Measurements from ENCODE around the gene TMEM184C.

Gene TMEM184C

DNA sequence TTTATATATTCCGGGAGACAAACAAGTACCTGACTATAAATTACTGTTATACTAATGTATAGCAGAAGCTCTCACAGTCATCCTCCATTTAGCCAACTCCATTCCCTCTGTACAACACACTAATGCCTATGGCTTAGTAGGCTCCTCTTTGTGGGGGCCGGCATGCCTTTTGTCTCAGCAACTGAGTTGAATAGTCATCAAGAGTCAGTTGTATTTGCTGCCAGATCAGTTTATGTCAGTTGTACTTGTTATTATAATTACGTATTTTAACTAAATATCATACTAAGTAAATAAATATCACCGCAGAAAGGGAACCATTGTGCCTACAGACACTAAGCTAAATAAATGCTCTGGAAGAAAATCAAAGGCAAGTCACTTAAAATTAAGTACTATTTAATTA lies 56.9 kb downstream of the TMEM184C start:
- no peak overlapping the region for H3K9ac ChIP-seq (ENCODE audit: low read depth, low read length)
- no peaks in the 10 kb centered on the region for H3K36me3 ChIP-seq (ENCODE audit: control insufficient read depth, insufficient read depth, low read length)
- H3K4me3 ChIP-seq (ENCODE audit: low read depth, low read length) = no peak overlapping the region
- H3K27me3 ChIP-seq (ENCODE audit: control insufficient read depth, insufficient read depth, low read length) = no peaks in the 10 kb centered on the region
- H3K4me1 ChIP-seq (ENCODE audit: control insufficient read depth, insufficient read depth, low read length) = no peaks in the 10 kb centered on the region
- no peaks in the 10 kb centered on the region for H3K9me3 ChIP-seq (ENCODE audit: control insufficient read depth, insufficient read depth, low read length)

DNA sequence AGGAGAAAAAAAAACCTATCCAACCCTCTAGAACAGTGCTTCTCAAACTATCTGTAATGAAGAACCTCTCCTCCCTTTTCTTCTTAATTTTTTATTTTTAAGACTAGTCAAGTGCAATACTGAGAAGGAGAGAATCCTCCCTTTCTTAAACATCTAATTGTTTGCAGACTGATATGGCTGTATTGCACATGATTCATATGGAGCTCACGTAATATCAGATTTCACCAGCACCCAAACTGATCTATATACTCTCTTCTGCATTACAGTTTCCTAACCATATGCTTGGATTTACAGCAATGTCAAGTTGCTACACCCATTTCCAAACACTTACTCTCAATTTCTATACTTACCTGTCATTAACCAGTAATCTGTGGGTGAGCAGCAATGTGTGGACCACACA lies 57.3 kb downstream of the TMEM184C start:
- Histone ChIP-seq H3K9ac (ENCODE audit: low read depth, low read length) (no peak overlapping the region), H3K4me1 (ENCODE audit: control insufficient read depth, insufficient read depth, low read length) (no peaks in the 10 kb centered on the region), H3K9me3 (ENCODE audit: control insufficient read depth, insufficient read depth, low read length) (no peaks in the 10 kb centered on the region), H3K36me3 (ENCODE audit: control insufficient read depth, insufficient read depth, low read length) (no peaks in the 10 kb centered on the region), H3K27me3 (ENCODE audit: control insufficient read depth, insufficient read depth, low read length) (no peaks in the 10 kb centered on the region), H3K4me3 (ENCODE audit: low read depth, low read length) (no peak overlapping the region)

- no peaks in the 10 kb centered on the region for H3K4me1 ChIP-seq (ENCODE audit: control insufficient read depth, insufficient read depth, low read length)
- no peaks in the 10 kb centered on the region for H3K9me3 ChIP-seq (ENCODE audit: control insufficient read depth, insufficient read depth, low read length)
- no peaks in the 10 kb centered on the region for H3K36me3 ChIP-seq (ENCODE audit: control insufficient read depth, insufficient read depth, low read length)
- H3K9ac ChIP-seq (ENCODE audit: low read depth, low read length) = no peak overlapping the region
- no peaks in the 10 kb centered on the region for H3K27me3 ChIP-seq (ENCODE audit: control insufficient read depth, insufficient read depth, low read length)
- H3K4me3 ChIP-seq (ENCODE audit: low read depth, low read length) = no peak overlapping the region
These were observed 60.9 kb downstream of the TMEM184C start for GRCh38 chr4:147678106-147678505.

GRCh38 chr4:147678796-147679549 lies 61.8 kb downstream of the TMEM184C start:
- Histone ChIP-seq H3K36me3 (ENCODE audit: control insufficient read depth, insufficient read depth, low read length) (no peaks in the 10 kb centered on the region), H3K9me3 (ENCODE audit: control insufficient read depth, insufficient read depth, low read length) (no peaks in the 10 kb centered on the region), H3K4me1 (ENCODE audit: control insufficient read depth, insufficient read depth, low read length) (no peaks in the 10 kb centered on the region), H3K4me3 (ENCODE audit: low read depth, low read length) (no peak overlapping the region), H3K27me3 (ENCODE audit: control insufficient read depth, insufficient read depth, low read length) (no peaks in the 10 kb centered on the region), H3K9ac (ENCODE audit: low read depth, low read length) (no peak overlapping the region)

- H3K9ac ChIP-seq (ENCODE audit: low read depth, low read length) = peak overlapping the region; percentile 48
- no peaks in the 10 kb centered on the region for H3K36me3 ChIP-seq (ENCODE audit: control insufficient read depth, insufficient read depth, low read length)
- peaks cover 3% of the 10 kb centered on the region for H3K4me1 ChIP-seq (ENCODE audit: control insufficient read depth, insufficient read depth, low read length)
- peak overlapping the region; percentile 91 for H3K4me3 ChIP-seq (ENCODE audit: low read depth, low read length)
- no peaks in the 10 kb centered on the region for H3K9me3 ChIP-seq (ENCODE audit: control insufficient read depth, insufficient read depth, low read length)
- H3K27me3 ChIP-seq (ENCODE audit: control insufficient read depth, insufficient read depth, low read length) = no peaks in the 10 kb centered on the region
These were observed 65.6 kb downstream of the TMEM184C start for GRCh38 chr4:147682755-147683154.

DNA sequence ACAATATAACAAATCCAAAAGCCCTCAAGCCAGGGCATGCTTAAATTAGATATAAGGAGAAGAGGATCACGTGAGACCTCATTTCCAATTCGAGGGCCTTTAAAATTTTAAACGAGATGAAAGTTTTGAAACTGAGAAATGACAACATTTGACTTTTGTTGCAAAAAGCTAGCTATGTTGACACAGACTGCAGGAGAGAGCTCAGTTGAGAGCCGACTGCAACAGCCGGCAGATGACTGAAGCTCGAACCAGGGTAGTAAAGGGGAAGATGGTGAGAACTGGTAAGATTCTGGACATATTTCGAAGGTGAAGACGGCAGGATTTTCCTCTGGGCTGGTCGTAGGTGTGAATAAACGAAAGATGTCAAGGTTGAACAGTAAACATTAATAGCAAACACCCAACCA lies 66.0 kb downstream of the TMEM184C start:
- Histone ChIP-seq H3K36me3 (ENCODE audit: control insufficient read depth, insufficient read depth, low read length) (no peaks in the 10 kb centered on the region), H3K4me1 (ENCODE audit: control insufficient read depth, insufficient read depth, low read length) (peaks cover 3% of the 10 kb centered on the region), H3K9ac (ENCODE audit: low read depth, low read length) (peak overlapping the region; percentile 48), H3K4me3 (ENCODE audit: low read depth, low read length) (peak overlapping the region; percentile 91), H3K27me3 (ENCODE audit: control insufficient read depth, insufficient read depth, low read length) (no peaks in the 10 kb centered on the region), H3K9me3 (ENCODE audit: control insufficient read depth, insufficient read depth, low read length) (no peaks in the 10 kb centered on the region)

- Histone ChIP-seq H3K36me3 (ENCODE audit: control insufficient read depth, insufficient read depth, low read length) (no peaks in the 10 kb centered on the region), H3K4me1 (ENCODE audit: control insufficient read depth, insufficient read depth, low read length) (peaks cover 3% of the 10 kb centered on the region), H3K9ac (ENCODE audit: low read depth, low read length) (peak within 1 kb of the TSS; percentile 78), H3K27me3 (ENCODE audit: control insufficient read depth, insufficient read depth, low read length) (no peaks in the 10 kb centered on the region), H3K4me3 (ENCODE audit: low read depth, low read length) (peak within 1 kb of the TSS; percentile 91), H3K9me3 (ENCODE audit: control insufficient read depth, insufficient read depth, low read length) (no peaks in the 10 kb centered on the region)
These were observed 66.8 kb downstream of the TMEM184C start, which contains the start of gene PRMT9 for GRCh38 chr4:147683717-147684700. Gene PRMT9 (minus strand): TSS chr4:147684163. CDS start chr4:147683987, 176 bp downstream.

DNA sequence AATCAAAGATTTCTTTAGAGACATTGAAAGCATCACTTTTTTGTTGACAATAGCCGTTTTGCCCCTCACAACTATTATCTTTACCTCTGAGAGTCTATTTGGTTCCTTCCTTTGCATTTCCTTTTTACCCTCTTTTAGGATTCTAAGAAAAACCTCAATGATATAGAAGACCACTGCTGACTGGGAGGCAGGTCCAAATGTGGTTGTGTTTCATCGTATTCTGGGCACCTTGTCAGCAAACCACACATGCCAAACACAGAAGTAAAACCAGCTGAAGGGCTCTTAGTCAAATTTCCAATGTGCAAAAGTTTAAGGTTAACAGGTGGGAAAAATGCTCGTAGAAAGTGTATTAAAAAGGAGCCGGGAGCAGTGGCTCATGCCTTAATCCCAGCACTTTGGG lies 71.9 kb downstream of the TMEM184C start:
- Histone ChIP-seq H3K9me3 (ENCODE audit: control insufficient read depth, insufficient read depth, low read length) (no peaks in the 10 kb centered on the region), H3K4me1 (ENCODE audit: control insufficient read depth, insufficient read depth, low read length) (peaks cover 3% of the 10 kb centered on the region), H3K27me3 (ENCODE audit: control insufficient read depth, insufficient read depth, low read length) (no peaks in the 10 kb centered on the region), H3K9ac (ENCODE audit: low read depth, low read length) (no peak overlapping the region), H3K36me3 (ENCODE audit: control insufficient read depth, insufficient read depth, low read length) (no peaks in the 10 kb centered on the region), H3K4me3 (ENCODE audit: low read depth, low read length) (no peak overlapping the region)

GRCh38 chr4:147691820-147692219 lies 74.6 kb downstream of the TMEM184C start:
- no peak overlapping the region for H3K4me3 ChIP-seq (ENCODE audit: low read depth, low read length)
- H3K9me3 ChIP-seq (ENCODE audit: control insufficient read depth, insufficient read depth, low read length) = no peaks in the 10 kb centered on the region
- no peaks in the 10 kb centered on the region for H3K36me3 ChIP-seq (ENCODE audit: control insufficient read depth, insufficient read depth, low read length)
- no peaks in the 10 kb centered on the region for H3K4me1 ChIP-seq (ENCODE audit: control insufficient read depth, insufficient read depth, low read length)
- no peaks in the 10 kb centered on the region for H3K27me3 ChIP-seq (ENCODE audit: control insufficient read depth, insufficient read depth, low read length)
- no peak overlapping the region for H3K9ac ChIP-seq (ENCODE audit: low read depth, low read length)

- Histone ChIP-seq H3K4me1 (ENCODE audit: control insufficient read depth, insufficient read depth, low read length) (no peaks in the 10 kb centered on the region), H3K36me3 (ENCODE audit: control insufficient read depth, insufficient read depth, low read length) (no peaks in the 10 kb centered on the region), H3K4me3 (ENCODE audit: low read depth, low read length) (no peak overlapping the region), H3K9me3 (ENCODE audit: control insufficient read depth, insufficient read depth, low read length) (no peaks in the 10 kb centered on the region), H3K27me3 (ENCODE audit: control insufficient read depth, insufficient read depth, low read length) (no peaks in the 10 kb centered on the region), H3K9ac (ENCODE audit: low read depth, low read length) (no peak overlapping the region)
These were observed 76.0 kb downstream of the TMEM184C start for GRCh38 chr4:147693218-147693617.

- Histone ChIP-seq H3K36me3 (ENCODE audit: control insufficient read depth, insufficient read depth, low read length) (no peaks in the 10 kb centered on the region), H3K27me3 (ENCODE audit: control insufficient read depth, insufficient read depth, low read length) (no peaks in the 10 kb centered on the region), H3K9me3 (ENCODE audit: control insufficient read depth, insufficient read depth, low read length) (no peaks in the 10 kb centered on the region), H3K9ac (ENCODE audit: low read depth, low read length) (no peak overlapping the region), H3K4me3 (ENCODE audit: low read depth, low read length) (no peak overlapping the region), H3K4me1 (ENCODE audit: control insufficient read depth, insufficient read depth, low read length) (no peaks in the 10 kb centered on the region)
These were observed 79.7 kb downstream of the TMEM184C start for GRCh38 chr4:147696866-147697265.

Data from iPS-15b (cell line).